ENCODE data around the gene TELO2.

- TF ChIP-seq EZH2 (IDR thresholded peaks at IDR 0.05; ENCODE audit: borderline replicate concordance, low read length) (no peak), CTCF (IDR thresholded peaks at IDR 0.05; ENCODE audit: low read length) (peak; percentile 15; the same call in 1 of the 2 replicates)
Measured at GRCh38 chr16:1494129-1494640, 1.0 kb downstream of the TELO2 start.
